Psoas muscle (tissue), 8 donors: Measurements from ENCODE around the gene INKA2. TPM values are rescaled to one million over a fixed set of nuclear protein-coding genes. Genes with fewer than 3 reads are reported as not detected.

Experiments
- ATAC-seq, 4 donors: fragments of 200-7000 bp; cut with Tn5 transposase; one replicate each; pipeline ENCODE4 v1.9.1; 2020; ENCODE audit warnings: moderate library complexity in 3 of 4, mild to moderate bottlenecking in 2 of 4
- DNase-seq, 2 donors: peaks; one replicate each; pipeline ENCODE4 v3.0.0-alpha.2; 2020
- H3K27ac ChIP-seq: fragments of 200-600 bp; one replicate; pipeline ENCODE4 v1.8.0; 2022
- H3K27me3 ChIP-seq, 3 donors: fragments of 200-600 bp in 1 of 3; one replicate each; pipeline versions ENCODE4 v1.6.1 to v1.8.0; 2013 to 2022; ENCODE audit warnings: low read length in 2 of 3, mild to moderate bottlenecking in 2 of 3, moderate library complexity in 1 of 3; ENCODE audit not compliant: insufficient read depth in 3 of 3
- H3K36me3 ChIP-seq, 2 donors: fragments of 200-600 bp in 1 of 2; one replicate each; pipeline versions ENCODE4 v1.6.1 to v1.8.0; 2013 to 2022; ENCODE audit warnings: low read depth in 1 of 2, mild to moderate bottlenecking in 1 of 2, moderate library complexity in 1 of 2; ENCODE audit not compliant: insufficient read depth in 1 of 2
- H3K4me1 ChIP-seq: fragments of 200-600 bp; one replicate; pipeline ENCODE4 v1.8.0; 2022
- H3K4me3 ChIP-seq: fragments of 200-600 bp; one replicate; pipeline ENCODE4 v1.8.0; 2022; ENCODE audit warnings: mild to moderate bottlenecking
- H3K9me3 ChIP-seq: fragments of 200-600 bp; one replicate; pipeline ENCODE4 v1.8.0; 2022
- CTCF ChIP-seq: fragments of 200-600 bp; IDR thresholded peaks from one replicate; pipeline ENCODE4 v1.8.0; 2022; ENCODE audit warnings: antibody characterized with exemption
- WGBS, 3 donors: extraction: QIAGEN DNeasy Blood & Tissue Kit; methylation state at CpG; one replicate each; pipeline versions ENCODE4 v1.1.6 to v1.1.7; 2013; 5-methylcytosine and 5-hydroxymethylcytosine counted together
- intact Hi-C, 2 donors: fragments of 100-400 bp; cut with DNase I; formaldehyde crosslinking; loops; one replicate each; pipeline versions ENCODE4 v1.11.0 to v1.14.2; 2022
- polyA plus RNA-seq, 3 donors: library from polyadenylated mRNA; stranded (reverse); fragments of 200-250 nt; gene quantifications; one replicate each; pipeline ENCODE4 v1.2.3, GENCODE V29; 2013
- total RNA-seq, 4 donors: library from RNA; stranded (reverse); fragmentation: NEBNext Ultra II Directional in 2 of 4; extraction: Animal tissue kit (Norgen Biotek cat#: 25700) in 2 of 4; gene quantifications; one replicate each; pipeline versions ENCODE4 v1.2.1 to v1.2.4, GENCODE V29; 2021 to 2023
- donor health status: healthy with polysubstance abuse.
- donor health status: DM: no; HTN: no; CAD: no; lungs with moderate emphysema.
- donor health status: Bipolar disorder and iron deficiency.
- donor health status: healthy.
- donor health status: DM: yes; HTN: yes; CAD: no.
- donor health status: DM: no; HTN: no; CAD: no.
- donor health status: DM: no; HTN: no; CAD: no.
- donor health status: DM: yes; HTN: yes; CAD: no.

Gene INKA2
- total and polyA plus RNA-seq, 7 donors: 1.6 to 15.0 (median 7.4) TPM

GRCh38 chr1:111731956-111732355, 7.2 kb downstream of the INKA2 start:
- Histone ChIP-seq H3K4me3 (no peak overlapping the region), H3K4me1 (peaks cover 87% of the 10 kb centered on the region), H3K27ac (peak overlapping the region; percentile 41), H3K36me3 (peaks cover 0 to 22% of the 10 kb centered on the region in 2 donors), H3K9me3 (no peaks in the 10 kb centered on the region), H3K27me3 (no peaks in the 10 kb centered on the region)
- no peak for TF ChIP-seq CTCF
- DNase-seq (no peak), ATAC-seq (no peak)
- WGBS, 3 donors: 70 to 76% (median 75%) methylated on average over 6 of the region's 6 CpGs
- intact Hi-C loops: no loop called here

GRCh38 chr1:111730706-111731105, 8.5 kb downstream of the INKA2 start:
- intact Hi-C loops: no loop called here
- DNase-seq (no peak), ATAC-seq (no peak)
- WGBS, 3 donors: 24 to 51% (median 33%) methylated on average over 4 of the region's 4 CpGs
- Histone ChIP-seq H3K27ac (peak overlapping the region; percentile 90), H3K27me3 (no peaks in the 10 kb centered on the region), H3K9me3 (no peaks in the 10 kb centered on the region), H3K36me3 (peaks cover 0 to 25% of the 10 kb centered on the region in 2 donors), H3K4me1 (peaks cover 86% of the 10 kb centered on the region), H3K4me3 (no peak overlapping the region)
- no peak for TF ChIP-seq CTCF

GRCh38 chr1:111729946-111730681, 9.1 kb downstream of the INKA2 start:
- H3K4me3 ChIP-seq: no peak overlapping the region
- intact Hi-C loops: no loop called here
- DNase-seq (no peak), ATAC-seq (no peak)
- H3K27ac ChIP-seq: peak overlapping the region; percentile 90
- peaks cover 85% of the 10 kb centered on the region for H3K4me1 ChIP-seq
- WGBS, 3 donors: 37 to 66% (median 37%) methylated on average over 7 of the region's 7 CpGs
- no peaks in the 10 kb centered on the region for H3K27me3 ChIP-seq
- no peaks in the 10 kb centered on the region for H3K9me3 ChIP-seq
- TF ChIP-seq CTCF: no peak
- peaks cover 0 to 23% of the 10 kb centered on the region in 2 donors for H3K36me3 ChIP-seq

- intact Hi-C loops: no loop called here
- no peak for TF ChIP-seq CTCF
- peak in 1 of 2 donors; percentile 76 for DNase-seq
- H3K27ac ChIP-seq: peak overlapping the region; percentile 90
- H3K27me3 ChIP-seq: no peaks in the 10 kb centered on the region
- peaks cover 0 to 21% of the 10 kb centered on the region in 2 donors for H3K36me3 ChIP-seq
- peak; percentile 71 to 84 (median 78) for ATAC-seq
- no peak overlapping the region for H3K4me3 ChIP-seq
- WGBS, 3 donors: 13 to 14% (median 13%) methylated on average over 8 of the region's 8 CpGs
- no peaks in the 10 kb centered on the region for H3K9me3 ChIP-seq
- peaks cover 84% of the 10 kb centered on the region for H3K4me1 ChIP-seq
These were observed 9.8 kb downstream of the INKA2 start for GRCh38 chr1:111729271-111729921.
